Activated naive CD8-positive, alpha-beta T cell treated with anti-CD3 and anti-CD28 coated beads, Interleukin-2, amount 50 U/mL, for 16 hours (primary cell): ENCODE data around the gene TSHZ2.

Source experiments
- DNase-seq: peaks from one replicate; pipeline ENCODE4 v3.0.0-alpha.2; 2020; ENCODE audit warnings: low read depth, low spot score

The TSHZ2 gene

DNA sequence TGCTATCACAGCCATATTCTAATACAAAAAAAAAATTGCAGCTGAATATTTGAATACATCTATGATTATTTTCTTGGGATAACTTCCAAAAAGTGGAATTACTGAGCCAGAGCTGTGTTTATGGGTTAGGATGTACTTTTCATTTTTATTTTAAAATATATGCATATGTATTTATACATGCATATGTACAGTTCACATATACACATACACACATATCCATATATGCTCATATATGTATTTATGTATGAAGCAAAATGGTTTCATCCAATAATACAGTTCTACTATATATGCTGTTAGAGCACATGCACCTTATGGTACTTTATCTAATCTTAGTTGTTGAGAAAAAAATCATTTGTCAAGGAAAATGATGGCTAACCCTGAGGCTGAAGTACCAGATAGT lies 54.9 kb downstream of the TSHZ2 start:
- no peak for DNase-seq

DNA sequence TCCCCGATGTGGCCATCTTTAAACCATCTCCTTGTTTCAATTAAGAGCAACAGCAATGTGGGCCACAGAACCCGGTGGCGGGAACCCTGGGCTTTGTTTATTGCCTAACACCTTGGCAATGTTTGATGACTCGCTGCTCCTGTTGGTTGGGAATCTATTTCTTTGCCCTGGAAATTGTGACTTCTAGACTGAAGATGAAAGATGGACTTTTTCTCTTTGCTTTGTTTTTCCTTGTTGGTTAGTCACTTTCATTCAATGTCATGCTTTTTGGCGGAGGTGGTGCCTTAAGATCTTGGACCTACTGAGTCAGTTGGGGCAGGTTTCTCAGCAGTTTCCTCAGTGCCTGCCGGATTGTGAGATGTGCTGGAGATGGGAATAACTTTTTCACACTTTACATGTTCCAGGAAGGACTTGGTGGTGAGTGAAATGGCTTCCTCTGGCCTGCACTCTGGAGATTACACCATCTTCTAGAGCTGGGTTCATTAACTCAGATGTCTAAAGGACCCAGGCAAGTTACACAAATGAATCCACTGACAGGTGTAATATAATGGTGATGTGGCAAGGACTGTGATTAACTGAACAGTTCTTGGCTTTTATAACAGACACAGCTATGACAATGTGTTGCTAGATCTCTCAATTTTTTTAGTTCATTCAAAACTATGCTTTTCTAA lies 56.3 kb downstream of the TSHZ2 start:
- DNase-seq: no peak

DNA sequence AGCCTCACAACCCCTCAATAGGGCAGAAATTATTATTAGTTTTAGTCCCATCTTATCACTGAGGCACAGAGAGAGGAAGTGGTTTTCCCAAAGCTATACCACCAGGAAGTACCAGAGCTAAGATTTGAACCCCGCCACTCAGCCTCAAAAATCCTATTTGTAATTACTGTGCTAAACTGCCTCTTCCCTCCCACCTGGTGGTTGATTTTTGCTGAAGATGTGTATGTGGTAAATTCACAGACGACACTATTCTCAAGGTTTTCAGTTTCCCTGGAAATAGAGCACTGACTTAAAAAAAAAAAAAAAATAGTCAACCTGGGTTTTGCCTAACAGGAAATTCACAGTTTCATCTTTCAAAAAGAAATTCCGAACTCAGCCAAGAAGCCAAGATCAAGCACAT lies 57.9 kb downstream of the TSHZ2 start:
- DNase-seq: no peak

DNA sequence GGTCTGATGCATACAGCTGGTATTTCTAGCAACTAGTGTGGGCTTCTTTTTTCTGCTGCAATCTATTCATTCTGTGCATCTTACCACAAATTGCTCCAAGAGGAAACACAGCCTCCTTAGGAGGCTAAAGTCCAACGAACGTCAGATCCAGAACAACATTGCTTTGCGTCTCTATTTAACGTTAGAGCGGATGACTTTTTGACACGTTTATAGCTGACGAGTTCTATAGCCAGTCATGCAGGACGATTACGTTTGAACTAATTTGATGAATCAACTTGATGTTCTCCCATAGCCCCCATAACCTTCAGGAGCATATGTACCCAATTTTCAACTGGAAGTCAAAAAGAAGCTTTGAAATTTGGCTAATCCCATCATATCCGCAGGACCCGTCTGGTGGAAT lies 59.9 kb downstream of the TSHZ2 start:
- no peak for DNase-seq

DNA sequence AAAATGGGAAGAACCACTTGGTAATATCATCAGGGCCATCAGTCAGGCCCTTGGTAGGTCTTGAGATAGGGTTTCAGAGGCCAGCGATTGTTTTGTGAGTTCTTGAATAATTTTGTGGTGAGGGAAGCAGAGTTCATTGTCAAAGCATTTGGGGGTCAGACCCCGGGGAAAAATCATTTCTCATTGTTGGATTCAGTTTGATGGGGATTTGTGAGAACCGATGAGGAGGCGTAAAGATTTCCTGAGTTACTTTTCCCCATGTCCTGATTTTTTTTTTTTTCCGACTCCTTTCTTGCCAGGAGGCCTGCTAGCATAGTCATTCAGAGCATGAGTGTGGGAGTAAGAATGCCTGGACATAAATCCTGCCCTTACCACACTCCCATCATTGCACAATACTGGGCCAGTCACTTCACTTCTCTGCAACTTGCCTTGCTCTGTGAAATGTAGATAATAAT lies 60.3 kb downstream of the TSHZ2 start:
- DNase-seq: no peak

DNA sequence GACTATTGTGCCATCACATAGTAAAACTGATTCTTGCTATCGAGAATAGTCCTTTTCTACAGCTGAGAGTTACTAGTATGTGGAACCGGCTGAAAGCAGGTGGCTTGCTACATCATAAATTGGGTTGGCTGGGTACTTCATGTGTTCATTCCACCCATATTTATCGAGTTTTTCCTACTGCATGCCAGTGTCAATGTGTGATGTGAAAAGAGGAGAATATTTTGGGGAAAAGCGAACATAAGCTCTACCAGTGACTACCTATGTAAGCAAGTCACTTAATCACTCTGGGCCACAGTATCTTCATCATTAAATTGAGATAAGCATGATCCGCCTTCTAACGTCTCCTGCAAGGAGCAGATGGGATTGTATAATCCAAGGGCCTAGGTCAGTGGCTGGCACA lies 61.0 kb downstream of the TSHZ2 start:
- no peak for DNase-seq

DNA sequence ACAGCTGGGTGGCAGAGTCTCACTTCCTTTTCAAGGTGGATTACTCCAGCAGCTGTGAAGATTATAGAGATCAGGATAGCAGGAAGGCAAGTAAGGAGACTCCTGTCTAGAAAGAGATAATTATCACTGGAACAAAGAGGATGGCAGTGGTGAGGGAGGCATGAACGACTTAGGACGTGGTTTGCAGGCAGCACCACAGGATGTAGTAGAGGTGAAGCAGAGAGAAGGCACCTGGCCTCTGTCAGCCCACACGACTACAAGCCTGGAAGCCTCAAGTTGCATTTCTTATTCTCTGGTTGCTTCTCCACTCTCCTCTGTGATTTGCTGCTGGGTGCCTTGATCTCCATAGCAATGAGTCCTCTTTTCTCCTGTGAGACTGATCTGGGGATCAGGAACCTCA lies 62.7 kb downstream of the TSHZ2 start:
- no peak for DNase-seq

DNA sequence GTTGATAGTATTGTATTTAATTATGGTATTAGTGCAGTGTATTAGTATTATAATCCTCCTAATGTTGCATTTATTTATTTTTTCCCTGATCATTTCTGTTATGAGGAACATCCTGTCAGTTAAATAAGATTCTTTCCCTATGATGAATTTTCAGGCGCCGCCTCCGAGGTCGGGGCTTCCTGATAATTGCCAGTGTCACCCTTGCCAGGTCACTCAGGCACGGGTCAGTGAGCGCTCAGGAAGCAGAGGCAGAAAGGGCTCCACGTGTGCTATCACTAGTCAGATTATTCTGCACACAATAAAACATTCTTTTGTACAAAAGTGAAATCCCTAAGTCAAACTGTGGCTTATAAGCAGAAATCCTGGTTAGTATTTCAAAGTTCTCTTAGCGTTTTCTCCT lies 64.8 kb downstream of the TSHZ2 start:
- DNase-seq: no peak

DNA sequence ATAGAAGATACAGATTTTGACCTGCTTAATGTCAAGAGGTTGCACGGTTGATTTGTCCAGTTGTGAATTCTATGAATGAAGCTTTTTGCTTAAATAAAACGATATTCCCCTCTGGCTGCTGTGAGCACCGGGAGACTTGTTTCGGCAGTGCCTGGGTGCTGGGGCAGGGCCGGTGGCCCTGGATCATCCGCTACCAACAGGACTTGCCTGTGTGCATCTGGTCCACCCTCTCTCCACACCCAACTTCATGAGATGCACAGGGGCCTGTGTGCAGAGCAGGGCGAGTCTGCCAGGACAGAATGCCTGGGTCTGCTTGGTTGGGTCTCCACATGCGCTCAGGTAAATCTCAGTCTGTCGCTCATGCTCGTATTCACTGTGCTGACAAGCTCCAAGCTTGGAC lies 65.5 kb downstream of the TSHZ2 start:
- no peak for DNase-seq

DNA sequence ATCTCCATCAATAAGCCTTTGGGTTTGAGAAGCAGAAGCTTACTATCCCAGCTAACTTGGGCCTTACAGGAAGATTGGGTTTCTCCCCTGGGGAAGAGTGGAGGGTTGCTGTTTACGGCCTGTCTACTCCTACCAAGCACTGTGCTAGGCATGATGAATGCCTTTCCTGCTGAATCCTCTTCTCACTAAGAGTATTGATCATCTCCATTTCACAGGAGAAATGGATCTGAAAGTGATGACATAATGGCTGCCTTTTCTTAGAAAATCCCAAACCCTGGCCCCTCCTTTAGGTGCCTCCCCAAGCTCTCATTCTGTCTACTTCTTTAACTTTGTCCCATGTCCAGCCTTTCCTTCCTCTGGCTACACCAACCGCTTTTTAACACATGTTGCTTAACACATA lies 66.1 kb downstream of the TSHZ2 start:
- no peak for DNase-seq

DNA sequence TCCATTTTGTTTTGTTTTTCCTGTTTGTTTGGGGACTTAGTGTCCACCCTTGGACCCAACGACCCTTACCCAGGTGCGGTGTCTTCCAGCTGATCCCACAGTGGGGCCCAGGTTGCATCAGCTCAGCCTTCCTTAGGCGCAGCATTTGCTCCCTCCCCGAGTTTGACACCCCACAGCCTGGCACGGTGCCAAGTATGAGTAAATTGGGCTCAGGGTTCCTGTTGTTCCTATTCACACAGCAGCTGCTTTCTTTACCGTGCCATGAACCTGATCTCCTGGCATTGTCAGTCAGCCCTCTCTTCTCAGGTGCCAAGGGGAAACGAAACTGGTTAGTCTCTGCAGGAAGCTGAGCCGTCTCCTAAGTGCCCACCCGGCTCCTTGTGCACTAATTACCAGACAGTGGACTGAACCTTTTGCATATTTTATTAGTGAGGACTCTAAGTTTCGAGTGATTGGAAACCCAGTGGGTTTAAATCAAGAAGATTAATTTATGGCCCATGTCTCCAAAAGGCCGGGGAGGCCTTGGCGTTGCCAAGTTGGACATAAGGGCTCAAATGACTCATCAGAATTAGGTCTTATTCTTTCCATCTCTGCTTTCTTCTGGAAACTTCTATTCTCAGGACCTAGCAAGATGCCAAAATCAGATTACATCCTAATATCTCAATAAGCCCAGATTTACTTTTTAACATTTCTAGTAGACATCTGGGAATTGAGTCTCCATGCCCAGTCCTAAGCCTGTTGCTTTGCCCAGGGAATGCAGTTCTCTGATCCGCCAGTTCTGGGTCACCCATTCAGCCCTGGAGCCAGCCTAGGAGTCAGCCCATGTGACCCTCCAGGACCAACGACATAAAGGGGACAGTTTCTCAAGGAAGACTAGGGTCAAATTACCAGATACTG lies 68.8 kb downstream of the TSHZ2 start:
- DNase-seq: no peak

DNA sequence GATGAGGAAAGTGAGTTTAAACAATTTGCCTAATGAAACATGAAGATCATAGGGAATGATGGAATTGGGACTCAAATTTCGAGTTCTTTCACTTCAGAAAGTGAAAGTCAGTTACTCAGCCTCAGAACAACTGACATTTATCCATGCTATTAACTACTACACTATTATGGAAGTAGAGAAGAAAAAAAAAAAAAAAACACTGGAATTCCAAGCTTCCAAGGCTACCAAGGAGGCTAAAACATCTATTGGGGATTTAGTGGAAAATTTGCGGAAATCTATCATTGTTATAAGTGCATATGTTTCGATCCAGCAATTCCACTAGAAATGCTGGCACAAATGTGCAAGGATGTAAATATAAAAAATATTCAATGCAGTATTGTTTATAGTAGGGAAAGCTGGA lies 70.4 kb downstream of the TSHZ2 start:
- no peak for DNase-seq

DNA sequence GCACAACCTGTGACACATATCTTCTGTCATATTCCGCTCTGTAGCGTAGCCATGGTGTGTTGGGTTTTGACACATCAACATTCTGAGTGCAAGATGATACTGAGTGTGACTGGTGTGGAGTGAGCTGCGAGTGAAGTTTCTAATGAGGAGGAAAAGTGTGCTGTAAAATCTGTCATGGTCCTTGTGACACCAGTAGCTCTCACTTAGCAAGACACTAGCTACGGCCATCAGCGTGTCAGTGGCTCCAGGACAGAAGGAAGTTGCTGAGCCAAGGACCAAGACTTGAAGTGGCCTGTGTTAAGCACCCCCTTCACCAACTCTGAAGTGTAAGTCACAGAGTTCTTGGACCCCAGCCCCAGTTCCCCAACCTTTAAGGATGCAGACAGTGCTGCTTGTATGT lies 72.1 kb downstream of the TSHZ2 start:
- no peak for DNase-seq

DNA sequence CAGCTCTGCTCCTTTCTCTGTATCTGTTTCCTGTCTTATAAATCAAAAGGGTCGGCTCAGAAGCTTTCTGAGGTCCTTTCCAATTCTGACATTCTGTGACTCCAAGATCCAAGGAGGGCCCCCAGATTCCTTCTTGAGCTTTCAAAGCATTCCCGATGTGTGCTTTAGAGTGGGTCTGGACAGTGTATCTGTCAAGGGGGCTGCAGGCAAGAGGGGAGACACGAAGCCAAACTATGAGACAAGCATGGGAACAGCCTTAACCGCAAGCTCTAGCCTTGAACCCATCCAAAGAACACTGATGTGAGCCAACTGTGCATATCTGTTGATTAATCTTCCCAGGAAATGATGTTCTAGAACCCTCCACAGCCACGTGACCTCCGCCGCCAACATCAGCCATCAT lies 73.8 kb downstream of the TSHZ2 start:
- DNase-seq: no peak

DNA sequence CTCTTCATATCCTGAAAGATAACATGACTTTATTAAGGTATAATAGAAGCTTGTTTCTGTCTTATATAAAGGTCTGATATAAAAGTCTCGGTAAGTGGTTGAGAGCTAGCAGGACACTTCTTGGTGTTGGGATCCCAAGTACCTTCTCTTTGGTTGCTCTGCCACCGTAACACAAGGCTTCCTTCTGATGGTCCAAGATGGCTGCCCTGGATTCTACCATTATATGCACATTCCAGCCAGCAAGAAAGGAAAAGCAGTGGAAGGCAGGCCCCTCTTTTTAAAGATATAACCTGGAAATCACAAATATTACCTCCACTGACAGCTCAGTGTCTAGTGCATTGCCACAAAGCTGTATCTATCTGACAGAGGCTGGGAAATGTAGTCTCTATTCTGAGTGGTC lies 75.0 kb downstream of the TSHZ2 start:
- no peak for DNase-seq

DNA sequence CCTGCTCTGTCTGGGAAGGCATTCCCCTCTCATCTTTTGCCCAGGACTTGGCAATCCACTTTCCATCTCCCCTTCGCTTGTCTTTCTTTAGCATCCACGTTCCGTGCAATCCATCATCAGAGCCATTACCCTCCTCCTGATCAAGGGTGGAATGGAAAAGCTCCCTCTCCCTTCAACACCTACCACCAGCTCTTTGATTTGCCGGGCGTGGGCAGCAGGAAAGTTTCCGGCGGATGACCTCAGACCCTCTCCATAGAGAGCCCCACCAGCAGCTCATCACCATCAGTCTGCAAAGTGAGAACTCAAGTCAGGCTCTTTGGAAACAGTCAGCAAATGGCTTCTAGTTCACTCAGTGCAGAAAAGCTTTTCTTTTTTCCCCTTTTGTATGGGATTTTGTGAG lies 76.2 kb downstream of the TSHZ2 start:
- no peak for DNase-seq

DNA sequence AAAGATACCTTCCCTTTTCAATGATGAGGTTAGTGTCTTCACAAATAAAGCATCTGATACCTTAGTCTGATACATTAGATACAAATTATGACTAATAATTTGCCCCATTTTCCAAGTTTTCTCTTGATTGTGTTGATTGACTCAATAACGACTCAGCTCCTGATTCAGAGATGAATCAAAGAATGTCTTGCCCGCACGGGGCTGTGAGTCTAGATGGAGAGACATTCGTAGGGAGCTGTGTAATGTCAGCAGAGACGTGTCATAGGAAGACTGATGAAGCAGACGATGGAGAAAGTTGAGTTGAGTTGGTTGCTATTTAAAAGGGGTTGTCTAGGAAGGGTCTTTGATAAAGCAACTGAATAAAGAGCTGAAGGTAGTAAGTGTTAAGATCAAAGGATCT lies 78.2 kb downstream of the TSHZ2 start:
- no peak for DNase-seq

DNA sequence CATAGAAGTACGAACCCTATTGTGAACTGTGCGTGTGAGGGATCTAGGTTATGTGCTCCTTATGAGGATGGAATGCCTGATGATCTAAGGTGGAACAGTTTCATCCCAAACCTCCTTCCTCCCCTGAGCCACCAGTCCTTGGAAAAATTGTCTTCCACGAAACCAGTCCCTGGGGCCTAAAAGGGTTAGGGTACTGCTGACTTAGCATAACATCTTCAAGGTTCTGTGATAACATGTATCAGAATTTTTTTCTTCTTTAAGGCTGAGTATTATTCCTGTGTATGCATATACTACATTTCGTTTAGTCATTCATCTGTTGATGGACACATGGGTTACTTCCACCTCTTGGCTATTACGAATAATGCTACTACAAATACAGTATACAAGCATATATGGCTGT lies 80.2 kb downstream of the TSHZ2 start:
- no peak for DNase-seq

DNA sequence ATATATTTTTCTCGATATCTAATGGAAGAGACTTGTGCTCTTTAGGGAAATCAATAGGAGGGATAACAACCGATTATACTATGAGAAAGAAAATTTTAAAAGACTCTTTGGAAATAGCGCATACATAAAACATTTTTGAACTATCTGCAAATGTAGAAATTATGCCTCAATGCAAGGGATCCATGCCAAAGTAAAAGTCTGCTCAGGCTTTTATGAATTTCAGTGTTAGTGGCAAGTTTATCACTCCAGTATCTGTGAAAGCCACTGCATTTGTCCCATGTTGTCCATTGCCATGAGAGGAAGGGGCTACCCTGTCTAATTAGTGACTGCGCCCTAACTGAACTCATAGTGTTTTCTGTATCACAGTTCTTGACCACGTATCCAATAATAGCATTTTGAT lies 81.4 kb downstream of the TSHZ2 start:
- DNase-seq: no peak

DNA sequence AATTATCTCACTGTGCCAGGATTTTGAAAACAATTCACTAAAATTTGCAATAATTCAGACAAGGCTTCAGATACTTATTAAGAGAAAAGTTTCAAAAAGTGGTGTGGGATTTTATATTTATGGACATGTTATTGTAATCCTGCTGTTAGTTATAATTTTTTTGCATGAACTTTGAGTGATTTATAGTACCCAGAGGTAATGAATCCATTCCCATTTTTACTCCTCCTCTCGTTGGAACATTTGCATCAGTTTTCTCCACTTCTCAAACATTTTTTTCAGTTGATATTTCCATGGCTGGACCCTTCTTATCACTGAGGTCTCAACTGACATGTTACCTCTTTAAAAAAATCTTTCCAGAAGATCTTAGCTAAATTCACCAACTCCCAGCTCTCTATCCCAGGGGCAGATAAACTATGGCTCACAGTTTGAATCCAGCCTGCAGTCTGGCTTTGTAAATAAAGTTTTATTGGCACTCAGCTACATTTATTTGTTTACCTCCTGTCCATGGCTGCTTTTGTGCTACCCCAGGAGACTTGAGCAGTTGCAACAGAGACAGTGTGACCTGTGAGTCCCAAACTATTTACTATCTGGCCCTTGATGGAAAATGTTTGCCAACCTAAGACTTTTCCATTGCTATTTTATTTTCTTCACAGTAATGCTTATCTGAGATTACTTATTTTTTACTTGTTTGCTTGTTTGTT lies 83.4 kb downstream of the TSHZ2 start:
- DNase-seq: no peak

DNA sequence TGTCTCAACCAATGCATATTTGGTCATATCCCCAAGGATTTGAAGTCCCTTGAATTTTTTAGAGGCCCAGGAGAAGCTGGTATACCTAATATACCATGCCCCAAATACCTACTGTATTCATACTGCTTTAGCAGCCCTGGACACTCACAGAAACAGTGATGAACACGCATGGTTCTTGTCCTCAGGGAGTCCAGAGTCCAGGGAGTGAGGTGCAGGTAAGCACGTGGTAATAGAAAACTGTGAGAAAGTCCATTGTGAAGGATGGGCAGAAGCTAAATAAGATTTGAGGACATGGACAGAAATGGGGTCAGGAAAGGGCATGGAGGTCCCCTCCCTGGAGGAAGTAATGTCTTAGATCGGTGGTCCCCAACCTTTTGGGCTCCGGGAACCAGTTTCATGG lies 85.4 kb downstream of the TSHZ2 start:
- no peak for DNase-seq

DNA sequence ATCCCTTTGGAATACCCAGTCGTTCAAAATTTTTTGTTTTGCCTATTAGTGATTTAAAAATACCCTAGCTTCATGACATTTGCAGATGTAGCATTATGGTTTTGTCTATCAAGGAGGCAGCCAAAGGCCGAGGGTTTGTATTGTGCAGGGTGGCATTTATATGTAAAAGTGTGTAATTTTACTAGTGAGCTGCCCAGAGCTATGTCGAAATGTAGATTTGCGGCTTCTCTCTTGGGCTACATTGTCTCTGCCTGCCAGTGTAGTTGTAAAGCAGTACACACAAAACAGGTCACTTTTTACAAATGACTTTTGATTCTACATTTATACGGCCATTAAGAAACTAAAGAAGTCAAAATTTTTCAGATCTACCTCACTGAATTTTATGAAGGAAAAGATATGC lies 87.7 kb downstream of the TSHZ2 start:
- no peak for DNase-seq
